ENCODE measurements around the gene DCLRE1B.

DCLRE1B gene

DNA sequence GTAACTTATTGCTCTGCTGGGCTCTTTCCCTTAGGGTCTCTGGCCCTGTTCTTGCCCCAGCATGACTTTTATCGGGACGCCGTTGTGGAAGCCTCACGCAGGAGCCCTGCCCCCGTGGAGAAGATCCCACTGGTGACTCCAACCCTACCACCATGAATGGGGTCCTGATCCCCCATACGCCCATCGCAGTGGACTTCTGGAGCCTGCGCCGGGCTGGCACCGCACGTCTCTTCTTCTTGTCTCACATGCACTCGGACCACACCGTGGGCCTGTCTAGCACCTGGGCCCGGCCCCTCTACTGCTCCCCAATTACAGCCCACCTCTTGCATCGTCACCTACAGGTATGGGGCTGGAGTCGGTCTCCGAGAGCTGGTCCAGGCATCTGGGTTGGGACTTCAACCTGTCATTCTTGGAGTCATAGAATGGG, 322 bp downstream of the DCLRE1B start (continued):
- TF ChIP-seq ZEB2 (tag by site-specific recombination; IDR thresholded peaks at IDR 0.05) (no peak), ZNF121 (tag by site-specific recombination; IDR thresholded peaks at IDR 0.05) (no peak), ZNF501 (tag by site-specific recombination; IDR thresholded peaks at IDR 0.05) (no peak), ZFHX2 (tag by site-specific recombination; conservative IDR thresholded peaks at IDR 0.05) (peak; percentile 3; the same call in 1 of the 2 replicates), ZNF157 (tag by site-specific recombination; IDR thresholded peaks at IDR 0.05) (no peak), KLF1 (tag by site-specific recombination; IDR thresholded peaks at IDR 0.05) (no peak), BCL11B (tag by site-specific recombination; IDR thresholded peaks at IDR 0.05; ENCODE audit: low read depth) (no peak), ZNF335 (tag by site-specific recombination; conservative IDR thresholded peaks at IDR 0.05) (peak; percentile 97), BCL11A (tag by site-specific recombination; IDR thresholded peaks at IDR 0.05; ENCODE audit: low read depth) (peak; percentile 0; the same call in 1 of the 2 replicates), ZNF629 (tag by site-specific recombination; IDR thresholded peaks at IDR 0.05) (0 out of 2 replicates have a peak, but pooled peaks have one; percentile 45), ZNF2 (tag by site-specific recombination; IDR thresholded peaks at IDR 0.05) (0 out of 2 replicates have a peak, but pooled peaks have one; percentile 54), ZNF585B (tag by site-specific recombination; IDR thresholded peaks at IDR 0.05) (no peak), GLIS1 (tag by site-specific recombination; IDR thresholded peaks at IDR 0.05) (no peak), ZNF677 (tag by site-specific recombination; IDR thresholded peaks at IDR 0.05) (no peak), MZF1 (tag by site-specific recombination; IDR thresholded peaks at IDR 0.05; ENCODE audit: borderline replicate concordance) (0 out of 2 replicates have a peak, but pooled peaks have one; percentile 32), ZSCAN16 (tag by site-specific recombination; IDR thresholded peaks at IDR 0.05) (no peak; the same call in 1 of the 2 replicates), ZNF350 (tag by site-specific recombination; IDR thresholded peaks at IDR 0.05) (no peak)
- TF ChIP-seq, protein P1, sequence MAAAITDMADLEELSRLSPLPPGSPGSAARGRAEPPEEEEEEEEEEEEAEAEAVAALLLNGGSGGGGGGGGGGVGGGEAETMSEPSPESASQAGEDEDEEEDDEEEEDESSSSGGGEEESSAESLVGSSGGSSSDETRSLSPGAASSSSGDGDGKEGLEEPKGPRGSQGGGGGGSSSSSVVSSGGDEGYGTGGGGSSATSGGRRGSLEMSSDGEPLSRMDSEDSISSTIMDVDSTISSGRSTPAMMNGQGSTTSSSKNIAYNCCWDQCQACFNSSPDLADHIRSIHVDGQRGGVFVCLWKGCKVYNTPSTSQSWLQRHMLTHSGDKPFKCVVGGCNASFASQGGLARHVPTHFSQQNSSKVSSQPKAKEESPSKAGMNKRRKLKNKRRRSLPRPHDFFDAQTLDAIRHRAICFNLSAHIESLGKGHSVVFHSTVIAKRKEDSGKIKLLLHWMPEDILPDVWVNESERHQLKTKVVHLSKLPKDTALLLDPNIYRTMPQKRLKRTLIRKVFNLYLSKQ (tag by site-specific recombination; IDR thresholded peaks at IDR 0.05; ENCODE audit: borderline replicate concordance), result no peak
- TF ChIP-seq, protein P2, sequence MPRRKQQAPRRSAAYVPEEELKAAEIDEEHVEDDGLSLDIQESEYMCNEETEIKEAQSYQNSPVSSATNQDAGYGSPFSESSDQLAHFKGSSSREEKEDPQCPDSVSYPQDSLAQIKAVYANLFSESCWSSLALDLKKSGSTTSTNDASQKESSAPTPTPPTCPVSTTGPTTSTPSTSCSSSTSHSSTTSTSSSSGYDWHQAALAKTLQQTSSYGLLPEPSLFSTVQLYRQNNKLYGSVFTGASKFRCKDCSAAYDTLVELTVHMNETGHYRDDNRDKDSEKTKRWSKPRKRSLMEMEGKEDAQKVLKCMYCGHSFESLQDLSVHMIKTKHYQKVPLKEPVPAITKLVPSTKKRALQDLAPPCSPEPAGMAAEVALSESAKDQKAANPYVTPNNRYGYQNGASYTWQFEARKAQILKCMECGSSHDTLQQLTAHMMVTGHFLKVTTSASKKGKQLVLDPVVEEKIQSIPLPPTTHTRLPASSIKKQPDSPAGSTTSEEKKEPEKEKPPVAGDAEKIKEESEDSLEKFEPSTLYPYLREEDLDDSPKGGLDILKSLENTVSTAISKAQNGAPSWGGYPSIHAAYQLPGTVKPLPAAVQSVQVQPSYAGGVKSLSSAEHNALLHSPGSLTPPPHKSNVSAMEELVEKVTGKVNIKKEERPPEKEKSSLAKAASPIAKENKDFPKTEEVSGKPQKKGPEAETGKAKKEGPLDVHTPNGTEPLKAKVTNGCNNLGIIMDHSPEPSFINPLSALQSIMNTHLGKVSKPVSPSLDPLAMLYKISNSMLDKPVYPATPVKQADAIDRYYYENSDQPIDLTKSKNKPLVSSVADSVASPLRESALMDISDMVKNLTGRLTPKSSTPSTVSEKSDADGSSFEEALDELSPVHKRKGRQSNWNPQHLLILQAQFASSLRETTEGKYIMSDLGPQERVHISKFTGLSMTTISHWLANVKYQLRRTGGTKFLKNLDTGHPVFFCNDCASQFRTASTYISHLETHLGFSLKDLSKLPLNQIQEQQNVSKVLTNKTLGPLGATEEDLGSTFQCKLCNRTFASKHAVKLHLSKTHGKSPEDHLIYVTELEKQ (tag by site-specific recombination; IDR thresholded peaks at IDR 0.05; ENCODE audit: borderline replicate concordance), result no peak
- TF ChIP-seq, protein P3, sequence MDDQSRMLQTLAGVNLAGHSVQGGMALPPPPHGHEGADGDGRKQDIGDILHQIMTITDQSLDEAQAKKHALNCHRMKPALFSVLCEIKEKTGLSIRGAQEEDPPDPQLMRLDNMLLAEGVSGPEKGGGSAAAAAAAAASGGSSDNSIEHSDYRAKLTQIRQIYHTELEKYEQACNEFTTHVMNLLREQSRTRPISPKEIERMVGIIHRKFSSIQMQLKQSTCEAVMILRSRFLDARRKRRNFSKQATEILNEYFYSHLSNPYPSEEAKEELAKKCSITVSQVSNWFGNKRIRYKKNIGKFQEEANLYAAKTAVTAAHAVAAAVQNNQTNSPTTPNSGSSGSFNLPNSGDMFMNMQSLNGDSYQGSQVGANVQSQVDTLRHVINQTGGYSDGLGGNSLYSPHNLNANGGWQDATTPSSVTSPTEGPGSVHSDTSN (CRISPR knock-in tag; IDR thresholded peaks at IDR 0.05), result no peak
- TF ChIP-seq, protein P4, sequence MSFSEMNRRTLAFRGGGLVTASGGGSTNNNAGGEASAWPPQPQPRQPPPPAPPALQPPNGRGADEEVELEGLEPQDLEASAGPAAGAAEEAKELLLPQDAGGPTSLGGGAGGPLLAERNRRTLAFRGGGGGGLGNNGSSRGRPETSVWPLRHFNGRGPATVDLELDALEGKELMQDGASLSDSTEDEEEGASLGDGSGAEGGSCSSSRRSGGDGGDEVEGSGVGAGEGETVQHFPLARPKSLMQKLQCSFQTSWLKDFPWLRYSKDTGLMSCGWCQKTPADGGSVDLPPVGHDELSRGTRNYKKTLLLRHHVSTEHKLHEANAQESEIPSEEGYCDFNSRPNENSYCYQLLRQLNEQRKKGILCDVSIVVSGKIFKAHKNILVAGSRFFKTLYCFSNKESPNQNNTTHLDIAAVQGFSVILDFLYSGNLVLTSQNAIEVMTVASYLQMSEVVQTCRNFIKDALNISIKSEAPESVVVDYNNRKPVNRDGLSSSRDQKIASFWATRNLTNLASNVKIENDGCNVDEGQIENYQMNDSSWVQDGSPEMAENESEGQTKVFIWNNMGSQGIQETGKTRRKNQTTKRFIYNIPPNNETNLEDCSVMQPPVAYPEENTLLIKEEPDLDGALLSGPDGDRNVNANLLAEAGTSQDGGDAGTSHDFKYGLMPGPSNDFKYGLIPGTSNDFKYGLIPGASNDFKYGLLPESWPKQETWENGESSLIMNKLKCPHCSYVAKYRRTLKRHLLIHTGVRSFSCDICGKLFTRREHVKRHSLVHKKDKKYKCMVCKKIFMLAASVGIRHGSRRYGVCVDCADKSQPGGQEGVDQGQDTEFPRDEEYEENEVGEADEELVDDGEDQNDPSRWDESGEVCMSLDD (tag by site-specific recombination; IDR thresholded peaks at IDR 0.05), result peak; percentile 64; the same call in 1 of the 2 replicates
- TF ChIP-seq, protein P5, sequence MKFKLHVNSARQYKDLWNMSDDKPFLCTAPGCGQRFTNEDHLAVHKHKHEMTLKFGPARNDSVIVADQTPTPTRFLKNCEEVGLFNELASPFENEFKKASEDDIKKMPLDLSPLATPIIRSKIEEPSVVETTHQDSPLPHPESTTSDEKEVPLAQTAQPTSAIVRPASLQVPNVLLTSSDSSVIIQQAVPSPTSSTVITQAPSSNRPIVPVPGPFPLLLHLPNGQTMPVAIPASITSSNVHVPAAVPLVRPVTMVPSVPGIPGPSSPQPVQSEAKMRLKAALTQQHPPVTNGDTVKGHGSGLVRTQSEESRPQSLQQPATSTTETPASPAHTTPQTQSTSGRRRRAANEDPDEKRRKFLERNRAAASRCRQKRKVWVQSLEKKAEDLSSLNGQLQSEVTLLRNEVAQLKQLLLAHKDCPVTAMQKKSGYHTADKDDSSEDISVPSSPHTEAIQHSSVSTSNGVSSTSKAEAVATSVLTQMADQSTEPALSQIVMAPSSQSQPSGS (tag by site-specific recombination; IDR thresholded peaks at IDR 0.05; ENCODE audit: low read depth), result no peak
- TF ChIP-seq, protein P6, sequence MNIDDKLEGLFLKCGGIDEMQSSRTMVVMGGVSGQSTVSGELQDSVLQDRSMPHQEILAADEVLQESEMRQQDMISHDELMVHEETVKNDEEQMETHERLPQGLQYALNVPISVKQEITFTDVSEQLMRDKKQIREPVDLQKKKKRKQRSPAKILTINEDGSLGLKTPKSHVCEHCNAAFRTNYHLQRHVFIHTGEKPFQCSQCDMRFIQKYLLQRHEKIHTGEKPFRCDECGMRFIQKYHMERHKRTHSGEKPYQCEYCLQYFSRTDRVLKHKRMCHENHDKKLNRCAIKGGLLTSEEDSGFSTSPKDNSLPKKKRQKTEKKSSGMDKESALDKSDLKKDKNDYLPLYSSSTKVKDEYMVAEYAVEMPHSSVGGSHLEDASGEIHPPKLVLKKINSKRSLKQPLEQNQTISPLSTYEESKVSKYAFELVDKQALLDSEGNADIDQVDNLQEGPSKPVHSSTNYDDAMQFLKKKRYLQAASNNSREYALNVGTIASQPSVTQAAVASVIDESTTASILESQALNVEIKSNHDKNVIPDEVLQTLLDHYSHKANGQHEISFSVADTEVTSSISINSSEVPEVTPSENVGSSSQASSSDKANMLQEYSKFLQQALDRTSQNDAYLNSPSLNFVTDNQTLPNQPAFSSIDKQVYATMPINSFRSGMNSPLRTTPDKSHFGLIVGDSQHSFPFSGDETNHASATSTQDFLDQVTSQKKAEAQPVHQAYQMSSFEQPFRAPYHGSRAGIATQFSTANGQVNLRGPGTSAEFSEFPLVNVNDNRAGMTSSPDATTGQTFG (tag by site-specific recombination; IDR thresholded peaks at IDR 0.05; ENCODE audit: borderline replicate concordance), result no peak
- TF ChIP-seq, protein P7, sequence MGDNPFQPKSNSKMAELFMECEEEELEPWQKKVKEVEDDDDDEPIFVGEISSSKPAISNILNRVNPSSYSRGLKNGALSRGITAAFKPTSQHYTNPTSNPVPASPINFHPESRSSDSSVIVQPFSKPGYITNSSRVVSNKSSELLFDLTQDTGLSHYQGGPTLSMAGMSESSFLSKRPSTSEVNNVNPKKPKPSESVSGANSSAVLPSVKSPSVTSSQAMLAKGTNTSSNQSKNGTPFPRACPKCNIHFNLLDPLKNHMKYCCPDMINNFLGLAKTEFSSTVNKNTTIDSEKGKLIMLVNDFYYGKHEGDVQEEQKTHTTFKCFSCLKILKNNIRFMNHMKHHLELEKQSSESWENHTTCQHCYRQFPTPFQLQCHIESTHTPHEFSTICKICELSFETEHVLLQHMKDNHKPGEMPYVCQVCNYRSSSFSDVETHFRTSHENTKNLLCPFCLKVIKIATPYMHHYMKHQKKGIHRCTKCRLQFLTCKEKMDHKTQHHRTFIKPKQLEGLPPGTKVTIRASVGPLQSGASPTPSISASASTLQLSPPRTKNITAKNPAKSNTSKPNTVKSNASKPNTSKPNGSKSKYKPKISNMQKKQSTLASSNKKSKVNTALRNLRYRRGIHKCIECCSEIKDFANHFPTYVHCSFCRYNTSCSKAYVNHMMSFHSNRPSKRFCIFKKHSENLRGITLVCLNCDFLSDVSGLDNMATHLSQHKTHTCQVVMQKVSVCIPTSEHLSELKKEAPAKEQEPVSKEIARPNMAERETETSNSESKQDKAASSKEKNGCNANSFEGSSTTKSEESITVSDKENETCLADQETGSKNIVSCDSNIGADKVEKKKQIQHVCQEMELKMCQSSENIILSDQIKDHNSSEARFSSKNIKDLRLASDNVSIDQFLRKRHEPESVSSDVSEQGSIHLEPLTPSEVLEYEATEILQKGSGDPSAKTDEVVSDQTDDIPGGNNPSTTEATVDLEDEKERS (tag by site-specific recombination; IDR thresholded peaks at IDR 0.05), result no peak

All from HEK293 (cell line).